Stimulated activated CD8-positive, alpha-beta memory T cell treated with anti-CD3 and anti-CD28 coated beads, Interleukin-7, amount 100 ng/mL, for 4 hours (primary cell): ENCODE results near the gene INPP5A.

Source experiments
- DNase-seq, 2 donors: peaks; one replicate each; pipeline ENCODE4 v3.0.0-alpha.2; 2020; ENCODE audit warnings: low read depth in 2 of 2

The INPP5A gene

GRCh38 chr10:132582771-132583170, 45.2 kb downstream of the INPP5A start:
- no peak for DNase-seq

GRCh38 chr10:132583456-132583855, 45.9 kb downstream of the INPP5A start:
- DNase-seq, result no peak

GRCh38 chr10:132584081-132584480, 46.5 kb downstream of the INPP5A start:
- DNase-seq, result no peak

- DNase-seq, result no peak
Measured at GRCh38 chr10:132585732-132586722, 48.4 kb downstream of the INPP5A start.

- DNase-seq, result no peak
Measured at GRCh38 chr10:132586739-132587138, 49.2 kb downstream of the INPP5A start.

- no peak for DNase-seq
Measured at GRCh38 chr10:132587175-132587574, 49.6 kb downstream of the INPP5A start.

GRCh38 chr10:132588301-132589013, 50.9 kb downstream of the INPP5A start:
- no peak for DNase-seq

- DNase-seq, result no peak
Measured at GRCh38 chr10:132589015-132589414, 51.4 kb downstream of the INPP5A start.

GRCh38 chr10:132589681-132590080, 52.1 kb downstream of the INPP5A start:
- DNase-seq, result no peak

GRCh38 chr10:132590094-132590751, 52.6 kb downstream of the INPP5A start:
- DNase-seq, result no peak

GRCh38 chr10:132590752-132591121, 53.1 kb downstream of the INPP5A start:
- no peak for DNase-seq

- no peak for DNase-seq
Measured at GRCh38 chr10:132591166-132591971, 53.8 kb downstream of the INPP5A start.

- no peak for DNase-seq
Measured at GRCh38 chr10:132592790-132593383, 55.3 kb downstream of the INPP5A start.

GRCh38 chr10:132593389-132593788, 55.8 kb downstream of the INPP5A start:
- DNase-seq, result no peak

GRCh38 chr10:132593900-132594876, 56.6 kb downstream of the INPP5A start:
- DNase-seq, result no peak

GRCh38 chr10:132595021-132595420, 57.4 kb downstream of the INPP5A start:
- DNase-seq, result no peak

GRCh38 chr10:132595854-132596253, 58.3 kb downstream of the INPP5A start:
- DNase-seq, result no peak

- DNase-seq, result no peak
Measured at GRCh38 chr10:132596742-132597279, 59.2 kb downstream of the INPP5A start.

GRCh38 chr10:132597654-132598053, 60.1 kb downstream of the INPP5A start:
- no peak for DNase-seq
